IPS-20b (cell line): ENCODE data around the gene THSD4.

Experiments used
- H3K27ac ChIP-seq: one replicate; pipeline ENCODE4 v1.5.1; 2013; ENCODE audit warnings: low read length
- H3K27me3 ChIP-seq: 2 replicates; pipeline ENCODE4 v1.6.1; 2013; ENCODE audit warnings: mild to moderate bottlenecking, low read length, inconsistent platforms; ENCODE audit not compliant: insufficient read depth
- H3K36me3 ChIP-seq: 2 replicates; pipeline ENCODE4 v1.6.1; 2013; ENCODE audit warnings: low read depth, mild to moderate bottlenecking, inconsistent platforms, low read length, moderate library complexity; ENCODE audit not compliant: insufficient read depth
- H3K4me1 ChIP-seq: 2 replicates; pipeline ENCODE4 v1.6.1; 2013; ENCODE audit warnings: mild to moderate bottlenecking, control low read depth, inconsistent platforms, low read length, moderate library complexity; ENCODE audit not compliant: insufficient read depth
- H3K4me3 ChIP-seq: 2 replicates; pipeline ENCODE4 v1.5.1; 2013; ENCODE audit warnings: mild to moderate bottlenecking, low read length, inconsistent platforms
- H3K9ac ChIP-seq: 2 replicates; pipeline ENCODE4 v1.6.1; 2013; ENCODE audit warnings: low read depth, mild to moderate bottlenecking, inconsistent platforms, low read length, moderate library complexity
- H3K9me3 ChIP-seq: 2 replicates; pipeline ENCODE4 v1.6.1; 2013; ENCODE audit warnings: mild to moderate bottlenecking, low read depth, low read length, inconsistent platforms; ENCODE audit not compliant: insufficient read depth

THSD4 gene

GRCh38 chr15:71462638-71463037, 347.4 kb downstream of the THSD4 start:
- H3K9me3 ChIP-seq: no peaks in the 10 kb centered on the region
- no peak overlapping the region for H3K27ac ChIP-seq
- peaks cover 20% of the 10 kb centered on the region; the same call in 1 of the 2 replicates for H3K4me1 ChIP-seq
- H3K27me3 ChIP-seq: no peaks in the 10 kb centered on the region
- no peaks in the 10 kb centered on the region for H3K36me3 ChIP-seq
- H3K9ac ChIP-seq: no peak overlapping the region
- H3K4me3 ChIP-seq: no peak overlapping the region

GRCh38 chr15:71463156-71463665, 347.9 kb downstream of the THSD4 start:
- Histone ChIP-seq H3K36me3 (no peaks in the 10 kb centered on the region), H3K4me1 (peaks cover 20% of the 10 kb centered on the region; the same call in 1 of the 2 replicates), H3K27me3 (no peaks in the 10 kb centered on the region), H3K9ac (no peak overlapping the region), H3K9me3 (no peaks in the 10 kb centered on the region), H3K27ac (no peak overlapping the region), H3K4me3 (no peak overlapping the region)

GRCh38 chr15:71465131-71465955, 350.1 kb downstream of the THSD4 start:
- Histone ChIP-seq H3K27me3 (no peaks in the 10 kb centered on the region), H3K4me1 (peaks cover 17% of the 10 kb centered on the region; the same call in 1 of the 2 replicates), H3K36me3 (no peaks in the 10 kb centered on the region), H3K4me3 (no peak overlapping the region; the same call in 1 of the 2 replicates), H3K9me3 (no peaks in the 10 kb centered on the region), H3K9ac (no peak overlapping the region), H3K27ac (no peak overlapping the region)

- H3K36me3 ChIP-seq: no peaks in the 10 kb centered on the region
- no peaks in the 10 kb centered on the region for H3K9me3 ChIP-seq
- H3K27me3 ChIP-seq: no peaks in the 10 kb centered on the region
- no peak overlapping the region for H3K9ac ChIP-seq
- H3K4me3 ChIP-seq: no peak overlapping the region
- H3K4me1 ChIP-seq: peaks cover 17% of the 10 kb centered on the region
- no peak overlapping the region for H3K27ac ChIP-seq
Observed at GRCh38 chr15:71468715-71469114, 353.4 kb downstream of the THSD4 start.

GRCh38 chr15:71469413-71469812, 354.1 kb downstream of the THSD4 start:
- peaks cover 17% of the 10 kb centered on the region for H3K4me1 ChIP-seq
- no peak overlapping the region for H3K27ac ChIP-seq
- no peaks in the 10 kb centered on the region for H3K36me3 ChIP-seq
- H3K9me3 ChIP-seq: no peaks in the 10 kb centered on the region
- H3K27me3 ChIP-seq: no peaks in the 10 kb centered on the region
- no peak overlapping the region for H3K4me3 ChIP-seq
- H3K9ac ChIP-seq: no peak overlapping the region

- no peaks in the 10 kb centered on the region for H3K9me3 ChIP-seq
- no peak overlapping the region for H3K4me3 ChIP-seq
- no peak overlapping the region for H3K27ac ChIP-seq
Observed at GRCh38 chr15:71471347-71471746, 356.1 kb downstream of the THSD4 start.

GRCh38 chr15:71472566-71472965, 357.3 kb downstream of the THSD4 start:
- Histone ChIP-seq H3K36me3 (no peaks in the 10 kb centered on the region), H3K27ac (no peak overlapping the region), H3K4me3 (no peak overlapping the region), H3K27me3 (no peaks in the 10 kb centered on the region), H3K4me1 (no peaks in the 10 kb centered on the region; the same call in 1 of the 2 replicates), H3K9ac (no peak overlapping the region), H3K9me3 (no peaks in the 10 kb centered on the region)

More at GRCh38 chr15:71471347-71471746, 356.1 kb downstream of the THSD4 start:
- Histone ChIP-seq H3K4me1 (peaks cover 4% of the 10 kb centered on the region), H3K27me3 (no peaks in the 10 kb centered on the region), H3K36me3 (no peaks in the 10 kb centered on the region), H3K9ac (no peak overlapping the region)

GRCh38 chr15:71473751-71474150, 358.5 kb downstream of the THSD4 start:
- H3K27ac ChIP-seq: no peak overlapping the region

GRCh38 chr15:71476823-71477222, 361.6 kb downstream of the THSD4 start:
- Histone ChIP-seq H3K4me1 (no peaks in the 10 kb centered on the region), H3K27me3 (no peaks in the 10 kb centered on the region), H3K9me3 (no peaks in the 10 kb centered on the region), H3K36me3 (no peaks in the 10 kb centered on the region), H3K27ac (no peak overlapping the region), H3K4me3 (no peak overlapping the region), H3K9ac (no peak overlapping the region)

More at GRCh38 chr15:71473751-71474150, 358.5 kb downstream of the THSD4 start:
- no peaks in the 10 kb centered on the region for H3K36me3 ChIP-seq
- no peaks in the 10 kb centered on the region for H3K9me3 ChIP-seq
- H3K27me3 ChIP-seq: no peaks in the 10 kb centered on the region
- no peak overlapping the region for H3K9ac ChIP-seq
- H3K4me3 ChIP-seq: no peak overlapping the region
- no peaks in the 10 kb centered on the region; the same call in 1 of the 2 replicates for H3K4me1 ChIP-seq

- H3K9ac ChIP-seq: no peak overlapping the region
- H3K9me3 ChIP-seq: no peaks in the 10 kb centered on the region
- no peak overlapping the region for H3K27ac ChIP-seq
- no peaks in the 10 kb centered on the region for H3K36me3 ChIP-seq
- H3K4me3 ChIP-seq: no peak overlapping the region
- H3K27me3 ChIP-seq: no peaks in the 10 kb centered on the region
- no peaks in the 10 kb centered on the region for H3K4me1 ChIP-seq
Observed at GRCh38 chr15:71480556-71480955, 365.3 kb downstream of the THSD4 start.

GRCh38 chr15:71484080-71484479, 368.8 kb downstream of the THSD4 start:
- Histone ChIP-seq H3K36me3 (no peaks in the 10 kb centered on the region), H3K27me3 (no peaks in the 10 kb centered on the region), H3K27ac (no peak overlapping the region), H3K4me1 (no peaks in the 10 kb centered on the region), H3K9ac (no peak overlapping the region), H3K4me3 (no peak overlapping the region), H3K9me3 (peaks cover 3% of the 10 kb centered on the region; the same call in 1 of the 2 replicates)

- H3K36me3 ChIP-seq: no peaks in the 10 kb centered on the region
- H3K27ac ChIP-seq: no peak overlapping the region
- no peak overlapping the region for H3K4me3 ChIP-seq
- H3K4me1 ChIP-seq: no peaks in the 10 kb centered on the region
- peaks cover 3% of the 10 kb centered on the region; the same call in 1 of the 2 replicates for H3K9me3 ChIP-seq
- H3K9ac ChIP-seq: no peak overlapping the region
- H3K27me3 ChIP-seq: no peaks in the 10 kb centered on the region
Observed at GRCh38 chr15:71485094-71485693, 369.9 kb downstream of the THSD4 start.
